Caco-2 (cell line): ENCODE data around the gene SNX1. TPM values are rescaled to one million over a fixed set of nuclear protein-coding genes. Genes with fewer than 3 reads are reported as not detected.

Experiments
- BruUV-seq: library from RNA; stranded (reverse); fragments of 400-500 nt; replicated peaks from 2 replicates; lab custom pipeline; 2021; lab: Mats Ljungman, UMichigan
- CTCF ChIA-PET: fragments of 300-600 bp; sonication (Branson Sonifier 250); formaldehyde crosslinking; loops from one replicate; lab custom pipeline; 2022; ENCODE audit warnings: antibody characterized with exemption; lab: Charles Lee
- POLR2A ChIA-PET: fragments of 300-600 bp; sonication (Branson Sonifier 250); formaldehyde crosslinking; loops from one replicate; lab custom pipeline; 2022; ENCODE audit warnings: antibody characterized with exemption; lab: Charles Lee
- DNase-seq, 2 experiments: peaks; one replicate each; pipeline versions ENCODE4 v3.0.0 to v3.0.0-alpha.2; 2020 to 2022
- H3K27me3 ChIP-seq: replicated peaks from 2 replicates; pipeline ENCODE4 v1.6.0; 2011; ENCODE audit warnings: low read length; ENCODE audit not compliant: control insufficient read depth, insufficient read depth
- H3K36me3 ChIP-seq: 2 replicates; pipeline ENCODE4 v1.5.1; 2011; ENCODE audit warnings: low read length; ENCODE audit not compliant: control insufficient read depth, insufficient read depth
- H3K4me1 ChIP-seq: fragments of 250-450 bp; sonication (Bioruptor Pico); 2 replicates; pipeline ENCODE4 v1.5.1; 2020; ENCODE audit warnings: mild to moderate bottlenecking
- H3K4me3 ChIP-seq: 2 replicates; pipeline ENCODE4 v1.5.1; 2011; ENCODE audit warnings: low read depth, mild to moderate bottlenecking, control low read depth, low read length
- H3K9me3 ChIP-seq: fragments of 250-450 bp; sonication (Bioruptor Pico); 2 replicates; pipeline ENCODE4 v1.5.1; 2020; ENCODE audit warnings: mild to moderate bottlenecking, moderate library complexity
- H3K27ac Mint-ChIP-seq: one replicate; pipeline ENCODE4 v1.8.0; 2022; ENCODE audit warnings: mixed read lengths; ENCODE audit not compliant: unreplicated experiment
- H3K27me3 Mint-ChIP-seq: one replicate; pipeline ENCODE4 v1.8.0; 2022; ENCODE audit warnings: mixed read lengths; ENCODE audit not compliant: insufficient read depth, unreplicated experiment
- H3K36me3 Mint-ChIP-seq: one replicate; pipeline ENCODE4 v1.8.0; 2022; ENCODE audit warnings: mild to moderate bottlenecking, mixed read lengths; ENCODE audit not compliant: insufficient read depth, unreplicated experiment
- H3K4me1 Mint-ChIP-seq: one replicate; pipeline ENCODE4 v1.8.0; 2022; ENCODE audit warnings: low read depth, mixed read lengths; ENCODE audit not compliant: unreplicated experiment
- H3K4me3 Mint-ChIP-seq: one replicate; pipeline ENCODE4 v1.8.0; 2022; ENCODE audit warnings: mild to moderate bottlenecking, moderate library complexity, mixed read lengths; ENCODE audit not compliant: unreplicated experiment
- H3K9me3 Mint-ChIP-seq: one replicate; pipeline ENCODE4 v1.8.0; 2022; ENCODE audit warnings: mixed read lengths; ENCODE audit not compliant: unreplicated experiment
- intact Hi-C: fragments of 100-400 bp; cut with micrococcal nuclease; formaldehyde crosslinking; loops from one replicate; pipeline ENCODE4 v1.10.0; 2022; ENCODE audit not compliant: unreplicated experiment
- total RNA-seq: library from RNA; stranded (reverse); gene quantifications from 2 replicates; pipeline ENCODE4 v1.2.3, GENCODE V29; 2022
- TF ChIP-seq, protein P1 (sequence below), 2 experiments: fragments of 200-600 bp in 1 of 2; IDR thresholded peaks; 1 replicate in 1 of 2; 2 replicates in 1 of 2; pipeline versions ENCODE4 v1.5.1 to v1.8.0; 2011 to 2022; ENCODE audit warnings: antibody characterized with exemption in 1 of 2, control low read depth in 1 of 2, inconsistent platforms in 1 of 2, low read depth in 1 of 2, low read length in 1 of 2, mild to moderate bottlenecking in 1 of 2, moderate library complexity in 1 of 2; ENCODE audit not compliant: insufficient read depth in 1 of 2, severe bottlenecking in 1 of 2, unreplicated experiment in 1 of 2

SNX1 gene
- total RNA-seq, 1 experiment from 2014 or later = 75.7 TPM

DNA sequence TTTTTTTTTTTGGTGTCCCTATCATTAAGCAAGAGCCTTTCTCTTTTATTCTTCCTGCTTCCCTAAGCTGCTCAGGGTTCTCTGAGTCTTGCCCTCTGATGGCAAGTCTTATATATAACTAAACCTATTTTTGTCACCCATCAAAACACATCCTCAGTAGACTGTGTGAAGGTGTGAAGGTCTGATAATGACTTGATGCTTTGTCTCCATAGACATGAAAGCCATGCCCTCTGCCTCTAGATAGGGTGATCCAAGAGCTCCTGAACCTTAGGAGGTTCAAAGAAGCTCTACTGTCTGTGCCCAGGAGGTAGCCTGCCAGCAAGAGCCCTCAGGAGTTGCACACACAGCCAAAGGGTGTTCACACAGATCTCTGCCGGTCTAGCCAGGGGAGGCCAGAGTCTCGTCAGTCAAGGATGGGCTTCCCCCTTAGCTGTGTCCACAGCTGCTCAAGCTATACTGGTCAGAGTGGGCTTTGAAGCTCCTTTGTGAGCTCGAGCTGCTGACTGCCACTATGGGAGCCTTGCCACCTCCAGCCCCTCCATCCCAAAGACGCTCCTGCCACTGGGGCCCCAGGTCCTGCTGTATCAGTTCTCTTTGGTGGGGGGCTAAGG, 42.7 kb downstream of the SNX1 start:
- Mint-ChIP-seq H3K9me3 (no peaks in the 10 kb centered on the region), H3K4me1 (no peaks in the 10 kb centered on the region), H3K27me3 (no peaks in the 10 kb centered on the region), H3K36me3 (peaks cover 29% of the 10 kb centered on the region), H3K4me3 (no peak overlapping the region), H3K27ac (no peak overlapping the region)
- Histone ChIP-seq H3K36me3 (no peaks in the 10 kb centered on the region), H3K27me3 (no peaks in the 10 kb centered on the region), H3K9me3 (no peaks in the 10 kb centered on the region), H3K4me1 (no peaks in the 10 kb centered on the region), H3K4me3 (no peak overlapping the region)
- intact Hi-C loops = no loop called here
- CTCF ChIA-PET = interaction anchor here (0.9 kb wide), 1 partner anchor 15 kb away, joined by 3 read pairs; no protein-coding TSS in a partner anchor
- TF ChIP-seq, protein P1, sequence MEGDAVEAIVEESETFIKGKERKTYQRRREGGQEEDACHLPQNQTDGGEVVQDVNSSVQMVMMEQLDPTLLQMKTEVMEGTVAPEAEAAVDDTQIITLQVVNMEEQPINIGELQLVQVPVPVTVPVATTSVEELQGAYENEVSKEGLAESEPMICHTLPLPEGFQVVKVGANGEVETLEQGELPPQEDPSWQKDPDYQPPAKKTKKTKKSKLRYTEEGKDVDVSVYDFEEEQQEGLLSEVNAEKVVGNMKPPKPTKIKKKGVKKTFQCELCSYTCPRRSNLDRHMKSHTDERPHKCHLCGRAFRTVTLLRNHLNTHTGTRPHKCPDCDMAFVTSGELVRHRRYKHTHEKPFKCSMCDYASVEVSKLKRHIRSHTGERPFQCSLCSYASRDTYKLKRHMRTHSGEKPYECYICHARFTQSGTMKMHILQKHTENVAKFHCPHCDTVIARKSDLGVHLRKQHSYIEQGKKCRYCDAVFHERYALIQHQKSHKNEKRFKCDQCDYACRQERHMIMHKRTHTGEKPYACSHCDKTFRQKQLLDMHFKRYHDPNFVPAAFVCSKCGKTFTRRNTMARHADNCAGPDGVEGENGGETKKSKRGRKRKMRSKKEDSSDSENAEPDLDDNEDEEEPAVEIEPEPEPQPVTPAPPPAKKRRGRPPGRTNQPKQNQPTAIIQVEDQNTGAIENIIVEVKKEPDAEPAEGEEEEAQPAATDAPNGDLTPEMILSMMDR (IDR thresholded peaks at IDR 0.05; ENCODE audit: insufficient read depth in 1 of 2, low read depth in 1 of 2, low read length in 1 of 2, severe bottlenecking in 1 of 2, unreplicated experiment in 1 of 2) = no peak
- POLR2A ChIA-PET = no interaction called here
- no TSS peak for BruUV-seq
- DNase-seq = no peak

DNA sequence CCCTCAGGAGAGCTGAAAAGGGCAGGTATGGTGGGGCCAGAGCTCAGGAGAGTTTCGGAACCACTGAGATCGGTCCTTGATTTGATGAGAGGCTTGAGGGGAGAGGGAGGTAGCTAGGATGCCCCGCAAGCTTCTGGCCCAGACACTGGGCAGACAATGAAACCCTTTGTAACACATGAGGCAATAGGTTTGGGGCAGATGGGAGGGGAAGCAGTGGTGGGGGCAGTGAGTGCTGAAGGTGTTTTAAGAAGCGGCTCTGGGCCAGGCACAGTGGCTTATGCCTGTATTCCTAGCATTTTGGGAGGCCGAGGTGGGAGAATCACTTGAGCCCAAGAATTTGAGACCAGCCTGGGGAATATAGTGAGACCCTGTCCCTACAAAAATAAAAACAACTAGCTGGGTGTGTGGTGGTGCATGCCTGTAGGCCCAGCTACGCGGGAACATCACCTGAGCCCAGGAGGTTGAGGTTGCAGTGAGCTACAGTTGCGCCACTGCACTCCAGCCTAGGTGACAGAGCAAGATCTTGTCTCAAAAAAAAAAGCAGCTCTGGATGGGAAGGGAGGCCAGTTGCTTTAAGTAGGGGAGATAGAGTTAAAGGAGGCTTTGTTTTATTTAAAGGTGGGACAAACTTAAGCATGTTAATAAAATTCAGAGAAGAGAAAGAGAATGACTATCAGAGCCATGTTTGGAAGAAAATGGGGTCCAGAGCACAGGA, 46.2 kb downstream of the SNX1 start:
- Histone ChIP-seq H3K4me1 (no peaks in the 10 kb centered on the region), H3K4me3 (no peak overlapping the region), H3K36me3 (no peaks in the 10 kb centered on the region), H3K9me3 (no peaks in the 10 kb centered on the region), H3K27me3 (no peaks in the 10 kb centered on the region)
- no TSS peak for BruUV-seq
- Mint-ChIP-seq H3K4me3 (no peak overlapping the region), H3K9me3 (no peaks in the 10 kb centered on the region), H3K36me3 (peaks cover 31% of the 10 kb centered on the region), H3K27ac (no peak overlapping the region), H3K4me1 (no peaks in the 10 kb centered on the region), H3K27me3 (no peaks in the 10 kb centered on the region)
- POLR2A ChIA-PET = no interaction called here
- intact Hi-C loops = no loop called here
- TF ChIP-seq, protein P1 (IDR thresholded peaks at IDR 0.05; ENCODE audit: insufficient read depth in 1 of 2, low read depth in 1 of 2, low read length in 1 of 2, severe bottlenecking in 1 of 2, unreplicated experiment in 1 of 2) = no peak
- no peak for DNase-seq
- CTCF ChIA-PET = no interaction called here

DNA sequence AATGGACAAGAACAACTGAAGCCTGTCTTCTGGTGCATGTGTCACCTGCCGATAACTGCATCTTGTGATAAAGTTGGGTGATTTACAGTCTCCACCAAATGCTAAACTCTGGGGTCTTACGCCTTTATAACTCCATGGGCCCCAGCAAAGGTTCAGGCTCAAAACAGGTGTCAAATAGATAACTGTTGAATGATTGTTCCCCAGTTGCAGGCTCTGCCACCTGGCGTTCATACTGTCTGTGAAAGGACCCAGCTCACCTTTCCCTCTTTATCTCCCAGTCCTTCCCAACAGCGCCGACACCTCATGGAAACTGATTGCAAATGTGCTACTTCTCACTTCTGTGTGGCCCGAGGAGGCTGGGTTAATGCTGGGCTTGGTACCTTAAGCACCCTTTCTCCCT, 47.5 kb downstream of the SNX1 start:
- ChIA-PET CTCF (no interaction called here), POLR2A (no interaction called here)
- peaks cover 23% of the 10 kb centered on the region for H3K36me3 Mint-ChIP-seq
- DNase-seq = no peak
- intact Hi-C loops = no loop called here
- no TSS peak for BruUV-seq
- TF ChIP-seq, protein P1 (IDR thresholded peaks at IDR 0.05; ENCODE audit: insufficient read depth in 1 of 2, low read depth in 1 of 2, low read length in 1 of 2, severe bottlenecking in 1 of 2, unreplicated experiment in 1 of 2) = no peak
- no peak overlapping the region for H3K4me3 ChIP-seq
- no peak overlapping the region for H3K27ac Mint-ChIP-seq
- H3K4me1 ChIP-seq = no peaks in the 10 kb centered on the region
- H3K4me1 Mint-ChIP-seq = no peaks in the 10 kb centered on the region
- H3K36me3 ChIP-seq = no peaks in the 10 kb centered on the region
- no peak overlapping the region for H3K4me3 Mint-ChIP-seq
- no peaks in the 10 kb centered on the region for H3K9me3 ChIP-seq
- no peaks in the 10 kb centered on the region for H3K27me3 Mint-ChIP-seq
- no peaks in the 10 kb centered on the region for H3K9me3 Mint-ChIP-seq
- no peaks in the 10 kb centered on the region for H3K27me3 ChIP-seq
